Mesodermal cell (in vitro differentiated cells): ENCODE results near the gene FXYD5.
A peak's percentile ranks its signal among the peaks of the same experiment; 100 is the strongest.

ENCODE experiments used
- H3K27ac ChIP-seq: 2 replicates; pipeline ENCODE4 v1.7.0; 2013; ENCODE audit warnings: mild to moderate bottlenecking, low read depth, low read length, moderate library complexity; ENCODE audit not compliant: severe bottlenecking
- H3K36me3 ChIP-seq: 2 replicates; pipeline ENCODE4 v1.7.1; 2013; ENCODE audit warnings: mild to moderate bottlenecking, low read length, moderate library complexity; ENCODE audit not compliant: control insufficient read depth, insufficient read depth
- H3K4me1 ChIP-seq: one replicate; pipeline ENCODE4 v1.7.1; 2013; ENCODE audit warnings: mild to moderate bottlenecking, low read length; ENCODE audit not compliant: insufficient read depth, control insufficient read depth, poor library complexity, severe bottlenecking
- H3K4me3 ChIP-seq: 2 replicates; pipeline ENCODE4 v1.7.0; 2013; ENCODE audit warnings: low read length, control low read depth, mild to moderate bottlenecking; ENCODE audit not compliant: insufficient read depth, poor library complexity, severe bottlenecking; ENCODE audit errors: extremely low read depth
- H3K9me3 ChIP-seq: 2 replicates; pipeline ENCODE4 v1.7.1; 2013; ENCODE audit warnings: mild to moderate bottlenecking, low read length, moderate library complexity; ENCODE audit not compliant: control insufficient read depth
- WGBS, 2 experiments: methylation state at CpG; one replicate each; pipeline ENCODE4 v1.1.5; 2013; ENCODE audit warnings: missing lambda C conversion rate in 2 of 2; ENCODE audit not compliant: insufficient coverage in 2 of 2; 5-methylcytosine and 5-hydroxymethylcytosine counted together

The FXYD5 gene

DNA sequence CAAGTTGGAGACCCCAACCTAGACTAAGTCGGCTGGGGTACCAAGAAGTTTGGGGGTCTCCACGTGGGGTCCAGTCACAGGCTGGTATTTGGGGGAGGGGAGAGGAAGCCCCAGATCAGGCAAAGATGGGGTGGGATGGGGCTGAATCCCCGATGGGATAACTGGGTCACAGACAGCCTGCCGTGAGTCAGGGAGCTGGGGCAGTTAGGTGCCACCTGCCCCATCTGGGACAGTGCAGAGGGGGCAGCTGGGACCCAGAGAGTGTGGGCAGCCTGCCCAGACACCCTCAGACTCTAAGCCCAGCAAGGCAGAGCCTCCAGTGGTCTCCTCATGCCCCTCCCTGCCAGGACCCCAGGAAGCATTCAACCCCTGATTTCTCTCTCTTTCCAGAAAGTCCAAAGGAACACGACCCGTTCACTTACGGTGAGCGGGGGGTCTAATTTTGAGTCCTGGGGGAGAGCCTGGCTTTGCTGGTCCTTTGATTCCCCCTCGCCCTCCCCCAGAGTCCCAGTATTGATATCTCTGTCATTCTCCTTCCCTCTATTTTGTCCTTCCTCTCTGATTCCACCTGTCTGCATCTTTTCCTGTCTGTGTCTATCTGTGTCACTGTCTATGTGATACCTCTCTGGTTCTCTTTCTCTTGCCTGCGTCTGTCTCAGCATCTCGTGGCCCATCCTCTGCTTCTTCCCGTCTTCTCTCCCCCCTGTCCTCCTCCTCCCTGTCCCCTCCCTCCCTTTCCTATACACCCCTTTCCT, 14.2 kb upstream of the FXYD5 start:
- 75 to 78% methylated on average over 12 of the region's 12 CpGs for WGBS, 2 experiments
- Histone ChIP-seq H3K4me3 (no peak overlapping the region), H3K4me1 (peaks cover 22% of the 10 kb centered on the region), H3K36me3 (no peaks in the 10 kb centered on the region), H3K9me3 (no peaks in the 10 kb centered on the region), H3K27ac (no peak overlapping the region)

DNA sequence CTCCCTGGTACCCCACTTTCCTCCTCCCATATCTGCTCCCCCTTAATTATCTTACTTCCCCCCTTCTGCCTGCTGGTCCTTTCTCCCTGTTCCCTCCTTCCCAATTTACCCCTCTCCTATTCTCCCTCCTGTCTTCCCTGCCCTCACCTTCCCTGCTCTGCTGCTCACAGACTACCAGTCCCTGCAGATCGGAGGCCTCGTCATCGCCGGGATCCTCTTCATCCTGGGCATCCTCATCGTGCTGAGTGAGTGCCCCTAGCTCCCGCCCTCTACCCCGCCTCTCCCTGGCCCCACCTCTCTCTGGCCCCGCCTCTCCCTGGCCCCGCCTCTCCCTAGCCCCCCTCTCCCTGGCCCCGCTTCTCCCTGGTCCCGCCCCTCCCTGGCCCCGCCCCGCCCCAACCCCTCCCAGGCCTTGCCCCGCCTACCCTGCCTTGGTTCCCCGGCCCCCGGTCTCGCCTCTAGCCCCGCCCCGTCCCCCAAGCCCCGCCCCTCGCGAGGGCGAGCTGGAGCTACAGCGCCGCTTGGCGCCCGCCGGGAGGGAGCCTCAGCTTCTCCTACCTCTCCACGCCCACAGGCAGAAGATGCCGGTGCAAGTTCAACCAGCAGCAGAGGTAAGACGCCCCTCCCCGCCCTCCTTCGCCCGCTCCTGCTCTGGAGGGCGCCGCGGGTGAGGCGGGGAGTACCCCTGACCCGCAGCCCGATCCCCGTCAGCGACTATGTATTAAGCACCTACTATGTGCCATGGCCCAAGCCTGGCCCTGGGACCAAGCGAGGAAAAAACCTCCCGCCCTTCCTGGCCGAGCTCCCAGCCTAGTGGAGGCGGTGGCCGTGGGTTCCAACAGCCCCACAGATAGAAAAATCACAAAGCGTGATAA, 13.3 kb upstream of the FXYD5 start:
- WGBS, 2 experiments, result 6 to 7% methylated on average over 22 to 36 of the region's 48 CpGs
- Histone ChIP-seq H3K4me1 (peaks cover 22% of the 10 kb centered on the region), H3K9me3 (no peaks in the 10 kb centered on the region), H3K4me3 (no peak overlapping the region), H3K36me3 (no peaks in the 10 kb centered on the region), H3K27ac (no peak overlapping the region)

DNA sequence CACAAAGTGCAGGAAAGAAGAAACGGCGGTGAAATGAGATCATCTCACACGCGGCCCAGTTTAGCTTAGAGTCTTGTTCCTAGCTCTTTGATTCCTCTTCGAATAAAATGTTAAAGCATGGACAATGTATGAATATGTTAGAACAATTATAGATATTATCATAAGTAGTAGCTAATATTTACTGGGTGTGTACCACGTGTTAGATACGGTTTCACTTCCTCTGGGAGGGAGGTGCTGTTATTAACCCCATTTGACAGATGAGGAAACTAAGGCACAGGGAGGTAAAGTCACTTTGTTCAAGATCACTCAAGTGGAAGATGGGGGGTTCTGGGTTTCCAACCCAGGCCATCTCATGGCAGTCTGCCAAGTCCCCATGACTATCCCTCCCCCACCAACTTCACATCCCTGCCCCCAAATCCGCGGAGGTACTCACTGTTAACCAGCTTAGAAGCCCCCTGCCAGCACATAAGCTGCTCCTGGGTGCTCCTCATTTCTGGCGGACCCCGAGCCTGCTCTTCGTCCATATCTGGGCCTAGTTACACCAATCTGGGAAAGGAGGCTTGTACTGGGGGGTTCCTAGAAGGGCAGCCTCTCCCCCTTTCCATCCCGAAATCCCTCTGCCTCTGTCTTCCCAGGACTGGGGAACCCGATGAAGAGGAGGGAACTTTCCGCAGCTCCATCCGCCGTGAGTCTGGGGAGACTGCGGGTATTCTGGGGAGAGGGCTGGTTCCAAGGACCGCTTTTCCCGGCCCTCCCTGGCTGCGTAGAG, 12.5 kb upstream of the FXYD5 start:
- Histone ChIP-seq H3K9me3 (no peaks in the 10 kb centered on the region), H3K36me3 (no peaks in the 10 kb centered on the region), H3K27ac (no peak overlapping the region), H3K4me3 (no peak overlapping the region), H3K4me1 (peaks cover 22% of the 10 kb centered on the region)
- 2 to 22% methylated on average over 8 to 14 of the region's 21 CpGs for WGBS, 2 experiments

DNA sequence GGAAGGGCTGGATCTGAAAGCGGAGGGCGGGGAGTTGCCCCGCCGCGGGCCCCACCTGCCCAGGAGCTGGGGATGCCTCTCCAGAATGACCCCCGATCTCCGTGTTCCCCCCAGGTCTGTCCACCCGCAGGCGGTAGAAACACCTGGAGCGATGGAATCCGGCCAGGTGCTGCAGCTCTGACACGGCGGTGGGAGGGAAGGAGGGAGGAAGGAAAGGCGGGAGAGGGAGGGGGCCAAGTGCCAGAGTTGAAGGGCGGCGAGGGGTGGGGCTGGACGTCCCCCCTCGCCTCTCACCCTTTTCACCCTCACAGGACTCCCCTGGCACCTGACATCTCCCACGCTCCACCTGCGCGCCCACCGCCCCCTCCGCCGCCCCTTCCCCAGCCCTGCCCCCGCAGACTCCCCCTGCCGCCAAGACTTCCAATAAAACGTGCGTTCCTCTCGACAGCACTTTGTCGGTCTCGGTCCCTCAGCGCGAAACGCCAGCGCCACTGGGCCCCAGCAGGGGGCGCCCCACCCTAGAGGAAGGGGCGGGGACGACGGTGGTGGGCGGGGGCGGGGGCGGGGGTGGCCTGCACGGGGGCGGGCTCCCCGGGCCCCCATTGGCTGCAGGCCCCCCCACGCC, 11.8 kb upstream of the FXYD5 start:
- peaks cover 22% of the 10 kb centered on the region for H3K4me1 ChIP-seq
- 0 to 2% methylated on average over 5 to 11 of the region's 46 CpGs for WGBS, 2 experiments
- H3K4me3 ChIP-seq, result peak overlapping the region; percentile 26
- no peaks in the 10 kb centered on the region for H3K36me3 ChIP-seq
- H3K9me3 ChIP-seq, result no peaks in the 10 kb centered on the region
- H3K27ac ChIP-seq, result no peak overlapping the region

DNA sequence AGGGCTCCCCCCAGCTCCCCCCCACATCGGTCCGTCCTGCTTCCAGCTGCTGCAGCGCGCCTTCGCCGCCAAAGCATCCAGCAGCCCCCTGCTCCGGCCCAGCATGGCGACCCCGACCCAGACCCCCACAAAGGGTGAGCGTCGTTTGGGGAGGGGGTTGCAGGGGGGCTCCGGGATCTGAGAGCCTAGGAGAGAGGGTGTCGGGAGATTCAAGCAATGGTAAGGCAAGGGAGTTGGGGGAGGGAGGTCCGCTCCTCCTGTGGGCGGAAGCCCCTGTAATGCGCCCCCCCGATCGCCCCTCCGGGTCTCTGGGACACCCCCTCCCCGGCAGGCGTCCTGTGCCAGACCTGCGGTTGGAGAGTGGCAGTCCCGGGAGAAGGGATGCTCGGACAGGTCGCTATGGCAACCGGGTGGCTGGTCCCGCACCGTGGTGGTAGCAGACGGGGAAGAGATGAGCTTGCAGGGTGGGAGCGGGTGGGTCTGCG, 11.3 kb upstream of the FXYD5 start, which contains the start of gene FXYD7:
FXYD7 (plus strand) TSS at position 25 of the 485 bp plus-strand sequence; CDS start at position 104, 79 bp downstream.
- Histone ChIP-seq H3K36me3 (no peaks in the 10 kb centered on the region), H3K4me3 (peak within 1 kb of the TSS; percentile 26), H3K27ac (no peak within 1 kb of the TSS), H3K9me3 (no peaks in the 10 kb centered on the region), H3K4me1 (peaks cover 22% of the 10 kb centered on the region)
- WGBS, 2 experiments, result 6 to 8% methylated on average over 7 to 17 of the region's 31 CpGs

DNA sequence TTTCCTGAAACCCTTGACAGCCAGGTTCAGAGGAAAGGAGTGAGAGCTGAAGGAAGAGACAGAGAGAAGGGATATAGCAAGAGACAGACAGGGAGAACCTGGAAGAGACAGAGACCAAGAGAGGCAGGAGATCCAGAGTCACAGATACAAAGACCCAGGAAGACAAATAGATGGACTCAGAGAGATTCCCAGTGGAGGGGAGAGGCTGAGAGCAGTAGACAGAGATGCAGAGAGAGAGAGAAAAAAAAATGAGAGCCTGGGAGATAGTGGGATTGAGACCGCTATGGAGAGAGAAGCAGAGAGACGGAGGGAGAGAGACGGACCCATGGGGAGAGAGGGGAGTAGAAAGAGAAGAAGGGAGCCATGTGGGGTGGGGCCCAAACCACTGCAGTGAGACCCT, 10.7 kb upstream of the FXYD5 start:
- Histone ChIP-seq H3K27ac (no peak overlapping the region), H3K4me1 (peaks cover 22% of the 10 kb centered on the region), H3K36me3 (no peaks in the 10 kb centered on the region), H3K9me3 (no peaks in the 10 kb centered on the region), H3K4me3 (no peak overlapping the region)
- 25 to 29% methylated on average over 2 to 3 of the region's 3 CpGs for WGBS, 2 experiments

DNA sequence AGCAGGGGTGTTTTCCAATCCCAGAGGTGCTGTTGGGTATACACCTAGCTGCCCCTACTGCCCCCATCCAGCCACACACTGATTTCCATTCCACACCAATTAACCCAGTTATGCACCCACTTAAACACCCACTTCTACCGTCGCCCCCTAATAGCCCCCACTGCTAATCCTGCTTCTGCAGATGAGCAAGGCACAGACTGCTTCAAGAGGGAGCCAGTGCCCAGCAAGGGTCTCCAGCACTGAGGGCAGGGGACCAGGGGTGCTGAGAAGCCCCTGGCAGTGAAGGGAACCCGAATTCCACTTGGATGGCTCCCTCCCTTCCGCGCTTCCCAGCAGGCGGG, 10.3 kb upstream of the FXYD5 start:
- H3K4me3 ChIP-seq, result no peak overlapping the region
- H3K27ac ChIP-seq, result no peak overlapping the region
- H3K4me1 ChIP-seq, result peaks cover 18% of the 10 kb centered on the region
- WGBS, 2 experiments, result 8 to 10% methylated on average over 2 to 3 of the region's 6 CpGs
- no peaks in the 10 kb centered on the region for H3K36me3 ChIP-seq
- H3K9me3 ChIP-seq, result no peaks in the 10 kb centered on the region

DNA sequence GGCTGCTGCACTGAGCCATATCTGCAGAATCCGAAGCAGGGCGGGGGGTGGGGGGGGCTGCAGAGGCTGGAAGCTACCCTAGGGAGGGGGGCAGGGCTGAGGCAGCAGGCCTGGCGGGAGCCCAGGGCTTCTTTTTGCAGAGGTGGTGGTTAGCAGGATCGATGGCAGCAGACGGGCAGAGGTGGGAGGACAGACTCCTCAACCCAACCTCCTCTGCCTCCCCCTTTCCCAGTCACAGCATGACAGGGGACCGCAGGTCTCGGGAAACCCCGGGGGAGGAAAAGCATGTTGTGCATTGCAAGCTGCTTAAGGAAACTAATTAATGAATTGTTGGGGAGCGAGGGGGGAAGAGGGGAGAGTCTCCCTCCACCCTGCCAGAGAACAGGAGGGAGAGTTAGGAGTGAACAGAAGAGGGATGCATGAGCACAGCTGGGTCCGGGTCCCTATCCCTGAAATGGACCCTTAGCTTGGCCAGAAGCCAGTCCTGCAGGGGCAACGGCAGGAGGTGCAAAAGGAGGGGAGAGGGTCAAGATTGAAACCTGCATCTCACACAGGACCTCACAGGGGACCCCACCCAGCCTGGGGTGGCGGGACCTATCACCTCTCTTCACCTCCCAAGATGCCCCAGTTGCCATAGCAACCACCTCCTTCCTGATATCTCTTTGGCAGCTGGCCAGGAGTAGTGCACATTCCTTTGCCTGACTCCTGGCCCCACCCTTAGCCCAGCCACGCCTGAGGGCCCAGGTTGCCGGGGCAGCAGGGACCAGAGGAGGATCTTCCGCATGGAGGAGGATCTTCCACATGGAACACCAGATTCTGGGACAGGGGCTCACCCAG, 9.7 kb upstream of the FXYD5 start:
- Histone ChIP-seq H3K4me1 (peaks cover 13% of the 10 kb centered on the region), H3K27ac (no peak overlapping the region), H3K4me3 (no peak overlapping the region), H3K36me3 (no peaks in the 10 kb centered on the region), H3K9me3 (no peaks in the 10 kb centered on the region)
- 23 to 26% methylated on average over 6 to 7 of the region's 15 CpGs for WGBS, 2 experiments

DNA sequence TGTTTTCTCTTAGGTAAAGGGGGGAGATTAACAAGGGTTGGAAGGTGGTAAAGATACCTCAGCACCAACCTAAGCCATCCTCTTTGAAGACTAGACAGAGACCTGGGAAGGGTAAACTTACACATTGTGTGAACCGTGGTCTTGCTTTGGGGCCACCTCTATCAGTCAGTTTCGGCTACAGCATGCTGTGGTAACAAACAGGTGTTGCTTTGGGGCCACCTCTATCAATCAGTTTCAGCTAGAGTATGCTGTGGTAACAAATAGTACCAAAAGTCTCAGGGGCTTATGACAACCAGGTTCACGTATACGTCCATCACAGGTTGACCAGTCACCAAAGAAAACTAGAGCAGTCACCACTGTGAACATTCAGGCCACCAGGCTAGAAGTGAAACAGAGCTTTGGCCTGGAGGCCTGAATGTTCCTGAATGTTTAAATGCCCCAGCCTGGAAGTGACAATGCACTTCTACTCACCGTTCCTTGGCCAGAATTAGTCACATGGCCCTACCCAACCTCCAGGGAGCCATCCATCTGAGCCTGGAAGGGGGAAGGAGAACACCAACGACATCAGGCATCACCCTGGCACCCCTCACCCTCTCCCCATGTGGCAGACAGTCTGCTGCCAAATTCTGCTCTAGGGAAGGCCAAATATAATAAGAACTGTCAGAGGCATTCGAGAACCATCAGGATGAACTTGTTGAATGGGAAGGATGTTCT, 7.6 kb upstream of the FXYD5 start:
- WGBS, 2 experiments, result 93 to 97% methylated on average over 4 to 5 of the region's 7 CpGs
- Histone ChIP-seq H3K27ac (no peak overlapping the region), H3K4me3 (no peak overlapping the region), H3K9me3 (no peaks in the 10 kb centered on the region), H3K36me3 (no peaks in the 10 kb centered on the region), H3K4me1 (peaks cover 10% of the 10 kb centered on the region)
